ENCODE data around the gene APLP2.

The APLP2 gene

GRCh38 chr11:130145975-130146776, 76.5 kb downstream of the APLP2 start:
- no peak for DNase-seq (ENCODE audit: low read depth)
- no peak overlapping the region for H3K4me3 ChIP-seq (ENCODE audit: low read depth, low read length)
- TF ChIP-seq CTCF (IDR thresholded peaks at IDR 0.05; ENCODE audit: control insufficient read depth, extremely low read depth, insufficient read depth): no peak

GRCh38 chr11:130146796-130147195, 77.1 kb downstream of the APLP2 start:
- no peak overlapping the region for H3K4me3 ChIP-seq (ENCODE audit: low read depth, low read length)
- DNase-seq (ENCODE audit: low read depth): no peak
- no peak for TF ChIP-seq CTCF (IDR thresholded peaks at IDR 0.05; ENCODE audit: control insufficient read depth, extremely low read depth, insufficient read depth)

GRCh38 chr11:130148796-130149326, 79.2 kb downstream of the APLP2 start:
- no peak for TF ChIP-seq CTCF (IDR thresholded peaks at IDR 0.05; ENCODE audit: control insufficient read depth, extremely low read depth, insufficient read depth)
- no peak for DNase-seq (ENCODE audit: low read depth)
- H3K4me3 ChIP-seq (ENCODE audit: low read depth, low read length): no peak overlapping the region

- no peak for TF ChIP-seq CTCF (IDR thresholded peaks at IDR 0.05; ENCODE audit: control insufficient read depth, extremely low read depth, insufficient read depth)
- no peak for DNase-seq (ENCODE audit: low read depth)
- H3K4me3 ChIP-seq (ENCODE audit: low read depth, low read length): no peak overlapping the region
Measured at GRCh38 chr11:130150790-130151189, 81.1 kb downstream of the APLP2 start.

GRCh38 chr11:130151196-130151595, 81.5 kb downstream of the APLP2 start:
- no peak overlapping the region for H3K4me3 ChIP-seq (ENCODE audit: low read depth, low read length)
- no peak for DNase-seq (ENCODE audit: low read depth)
- no peak for TF ChIP-seq CTCF (IDR thresholded peaks at IDR 0.05; ENCODE audit: control insufficient read depth, extremely low read depth, insufficient read depth)

- H3K4me3 ChIP-seq (ENCODE audit: low read depth, low read length): no peak overlapping the region
- no peak for TF ChIP-seq CTCF (IDR thresholded peaks at IDR 0.05; ENCODE audit: control insufficient read depth, extremely low read depth, insufficient read depth)
- no peak for DNase-seq (ENCODE audit: low read depth)
Measured at GRCh38 chr11:130156108-130157022, 86.7 kb downstream of the APLP2 start.

Data from LNCaP clone FGC (cell line).